ENCODE results near the gene MT1G.

Gene MT1G

DNA sequence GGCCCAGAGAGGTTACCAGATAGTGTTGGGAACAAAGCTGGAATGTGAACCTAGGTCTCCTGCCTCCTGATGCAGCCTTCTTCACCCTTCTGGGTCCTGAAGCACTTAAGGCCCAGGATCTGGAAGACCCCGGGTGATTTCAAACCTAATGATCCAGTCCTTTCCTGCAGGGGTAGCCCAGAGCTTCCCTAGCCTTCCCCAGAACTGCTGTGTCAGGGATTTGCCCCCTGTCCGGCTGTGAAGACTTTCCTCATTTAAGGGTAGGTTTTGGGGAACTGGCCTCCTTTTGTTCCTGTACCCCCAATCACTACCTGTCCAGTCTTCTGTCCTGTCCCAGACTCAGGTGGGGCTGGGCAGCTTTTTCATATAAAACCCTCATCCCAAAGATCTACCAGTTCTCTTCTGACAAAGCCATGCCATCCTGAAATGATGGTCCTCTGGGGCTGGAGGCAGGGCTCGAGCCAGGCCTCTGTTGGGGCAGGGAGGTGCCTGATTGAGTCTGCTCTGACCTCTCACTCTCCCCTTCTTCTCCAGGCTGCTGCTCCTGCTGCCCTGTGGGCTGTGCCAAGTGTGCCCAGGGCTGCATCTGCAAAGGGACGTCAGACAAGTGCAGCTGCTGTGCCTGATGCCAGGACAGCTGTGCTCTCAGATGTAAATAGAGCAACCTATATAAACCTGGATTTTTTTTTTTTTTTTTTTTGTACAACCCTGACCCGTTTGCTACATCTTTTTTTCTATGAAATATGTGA, 15.7 kb upstream of the MT1G start:
- POLR2A ChIA-PET: interaction anchor here (0.9 to 4.6 kb wide), 4 partner anchors 13 to 75 kb away, joined by 3 to 25 read pairs (median 4); partner anchors contain the start of genes MT1E and MT2A
- DNase-seq (ENCODE audit: low read depth, low spot score): no peak
- CTCF ChIA-PET: interaction anchor here (1.0 to 4.2 kb wide), 3 partner anchors 9 to 18 kb away, joined by 3 to 32 read pairs (median 5); no protein-coding TSS in a partner anchor
- TF ChIP-seq CTCF (IDR thresholded peaks at IDR 0.05; ENCODE audit: insufficient read depth, low read length, missing control alignments): no peak
- peak overlapping the region; percentile 73 for H3K4me3 ChIP-seq (ENCODE audit: low read depth, low read length)

DNA sequence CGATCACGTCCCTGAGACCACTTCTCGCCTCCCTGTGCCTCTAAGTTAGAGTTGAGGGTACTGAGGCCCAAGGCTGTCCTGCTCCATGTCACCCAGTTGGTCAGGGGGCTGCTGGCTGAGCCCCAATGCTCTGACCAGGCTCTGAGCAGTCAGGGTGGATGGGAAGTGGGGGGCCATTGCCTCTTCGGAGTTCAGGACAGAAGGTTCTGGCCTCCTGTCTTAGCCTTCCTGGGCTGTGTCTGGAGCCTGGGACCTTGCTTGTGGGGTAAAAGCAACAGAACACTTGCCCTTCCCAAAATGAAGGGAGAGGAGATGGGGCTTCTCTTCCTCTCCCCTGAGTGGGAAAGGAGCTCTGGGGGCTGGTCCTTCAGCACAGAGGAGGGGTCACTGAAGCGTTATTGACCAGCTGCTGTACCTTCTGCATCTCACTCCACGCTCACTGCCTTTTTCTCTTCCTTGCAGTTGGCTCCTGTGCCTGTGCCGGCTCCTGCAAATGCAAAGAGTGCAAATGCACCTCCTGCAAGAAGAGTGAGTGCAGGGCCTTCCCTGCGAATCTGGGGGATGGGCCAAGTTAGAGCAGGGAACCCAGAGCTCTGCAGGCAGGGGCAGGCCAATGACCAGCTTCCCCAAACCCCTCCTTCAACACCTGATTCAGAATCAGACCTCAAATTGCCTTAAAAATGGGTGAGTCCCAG, 15.0 kb upstream of the MT1G start:
- H3K4me3 ChIP-seq (ENCODE audit: low read depth, low read length): peak overlapping the region; percentile 73
- no peak for TF ChIP-seq CTCF (IDR thresholded peaks at IDR 0.05; ENCODE audit: insufficient read depth, low read length, missing control alignments)
- CTCF ChIA-PET: interaction anchor here (1.0 to 4.2 kb wide), 3 partner anchors 10 to 19 kb away, joined by 3 to 32 read pairs (median 5); no protein-coding TSS in a partner anchor
- no peak for DNase-seq (ENCODE audit: low read depth, low spot score)
- POLR2A ChIA-PET: interaction anchor here (0.7 to 4.6 kb wide), 7 partner anchors 12 to 74 kb away, joined by 3 to 25 read pairs (median 4); partner anchors contain the start of genes MT1E and MT2A

GRCh38 chr16:56681939-56682702, 14.3 kb upstream of the MT1G start, which contains the start of gene MT1X:
TSS of gene MT1X (plus strand) at chr16:56682470. CDS start at chr16:56682541, 71 bp downstream.
- TF ChIP-seq CTCF (IDR thresholded peaks at IDR 0.05; ENCODE audit: insufficient read depth, low read length, missing control alignments): no peak
- peak; percentile 10 for DNase-seq (ENCODE audit: low read depth, low spot score)
- ChIA-PET POLR2A (interaction anchor here (0.7 to 4.6 kb wide), 6 partner anchors 12 to 74 kb away, joined by 3 to 25 read pairs (median 4); partner anchors contain the start of genes MT1E and MT2A), CTCF (interaction anchor here (4.2 kb wide), 1 partner anchor 20 kb away, joined by 32 read pairs; no protein-coding TSS in a partner anchor)
- peak within 1 kb of the TSS; percentile 73 for H3K4me3 ChIP-seq (ENCODE audit: low read depth, low read length)

GRCh38 chr16:56679818-56680217, 12.0 kb upstream of the MT1G start:
- POLR2A ChIA-PET: no interaction called here

More at GRCh38 chr16:56679818-56680217, 12.0 kb upstream of the MT1G start:
- TF ChIP-seq CTCF (IDR thresholded peaks at IDR 0.05; ENCODE audit: insufficient read depth, low read length, missing control alignments): no peak
- no peak for DNase-seq (ENCODE audit: low read depth, low spot score)
- H3K4me3 ChIP-seq (ENCODE audit: low read depth, low read length): no peak overlapping the region
- CTCF ChIA-PET: interaction anchor here (1.3 to 2.1 kb wide), 3 partner anchors 17 to 166 kb away, joined by 3 to 7 read pairs (median 3); no protein-coding TSS in a partner anchor

All from AG04449 (cell line).